ENCODE results near the gene CLEC2B.
"Not testable (repeated sequence)": the region's sequence is repeated elsewhere in the genome, so short reads cannot be mapped to it uniquely, and the experiment has no call there.

Gene CLEC2B

GRCh38 chr12:9869307-9870161 is at the start of gene CLEC2B:
CLEC2B (minus strand) TSS chr12:9869354.
- peak; percentile 96 for DNase-seq (ENCODE audit: low read depth)

- no peak for DNase-seq (ENCODE audit: low read depth)
These were observed 42.6 kb upstream of the CLEC2B start for GRCh38 chr12:9911708-9912107.

GRCh38 chr12:9910716-9911421 is 41.7 kb upstream of the CLEC2B start:
- DNase-seq (ENCODE audit: low read depth) = peak; percentile 12

- no peak for DNase-seq (ENCODE audit: low read depth)
These were observed 40.6 kb upstream of the CLEC2B start for GRCh38 chr12:9909724-9910123.

- DNase-seq (ENCODE audit: low read depth) = no peak
These were observed 39.2 kb upstream of the CLEC2B start for GRCh38 chr12:9908350-9908749.

- DNase-seq (ENCODE audit: low read depth) = no peak
These were observed 38.6 kb upstream of the CLEC2B start for GRCh38 chr12:9907769-9908168.

GRCh38 chr12:9906873-9907272 is 37.7 kb upstream of the CLEC2B start:
- peak; percentile 21 for DNase-seq (ENCODE audit: low read depth)

GRCh38 chr12:9902539-9903228 is 33.5 kb upstream of the CLEC2B start:
- DNase-seq (ENCODE audit: low read depth) = no peak

GRCh38 chr12:9900930-9901329 is 31.8 kb upstream of the CLEC2B start:
- no peak for DNase-seq (ENCODE audit: low read depth)

GRCh38 chr12:9899209-9899608 is 30.1 kb upstream of the CLEC2B start:
- DNase-seq (ENCODE audit: low read depth) = no peak

- DNase-seq (ENCODE audit: low read depth) = no peak
These were observed 28.4 kb upstream of the CLEC2B start for GRCh38 chr12:9897535-9897934.

GRCh38 chr12:9895215-9895971 is 26.2 kb upstream of the CLEC2B start:
- DNase-seq (ENCODE audit: low read depth) = no peak

- DNase-seq (ENCODE audit: low read depth) = no peak
These were observed 19.6 kb upstream of the CLEC2B start for GRCh38 chr12:9888665-9889273.

- peak; percentile 29 for DNase-seq (ENCODE audit: low read depth)
These were observed 14.0 kb upstream of the CLEC2B start for GRCh38 chr12:9883175-9883574.

GRCh38 chr12:9881988-9882387 is 12.8 kb upstream of the CLEC2B start:
- no peak for DNase-seq (ENCODE audit: low read depth)

GRCh38 chr12:9881246-9881645 is 12.1 kb upstream of the CLEC2B start, which contains the start of gene KLRF2:
KLRF2 (plus strand) TSS chr12:9881489; CDS start chr12:9881596, 107 bp downstream.
- DNase-seq (ENCODE audit: low read depth) = no peak

GRCh38 chr12:9880532-9881078 is 11.5 kb upstream of the CLEC2B start:
- DNase-seq (ENCODE audit: low read depth) = no peak

GRCh38 chr12:9876120-9876519 is 7.0 kb upstream of the CLEC2B start:
- DNase-seq (ENCODE audit: low read depth) = not testable (repeated sequence)

- no peak for DNase-seq (ENCODE audit: low read depth)
These were observed 3.6 kb upstream of the CLEC2B start for GRCh38 chr12:9872742-9873141.

- no peak for DNase-seq (ENCODE audit: low read depth)
These were observed 3.0 kb upstream of the CLEC2B start for GRCh38 chr12:9872162-9872561.

- DNase-seq (ENCODE audit: low read depth) = peak; percentile 35
These were observed 1.2 kb upstream of the CLEC2B start for GRCh38 chr12:9870286-9870866.
